Retinal pigment epithelial cell (primary cell): ENCODE data around the gene INSC.

ENCODE experiments used
- DNase-seq: peaks from one replicate; pipeline ENCODE4 v3.0.0-alpha.2; 2010; ENCODE audit warnings: low read depth
- H3K4me3 ChIP-seq: 2 replicates; pipeline ENCODE4 v1.5.1; 2011; ENCODE audit warnings: mild to moderate bottlenecking, low read length, control low read depth, moderate library complexity
- CTCF ChIP-seq: conservative IDR thresholded peaks from 2 replicates; pipeline ENCODE4 v1.5.1; 2011; ENCODE audit warnings: low read depth, low read length, control low read depth, inconsistent platforms

The INSC gene

GRCh38 chr11:15146271-15147003, 31.7 kb downstream of the INSC start:
- DNase-seq = no peak
- H3K4me3 ChIP-seq = no peak overlapping the region
- TF ChIP-seq CTCF = no peak

- DNase-seq = no peak
- no peak overlapping the region for H3K4me3 ChIP-seq
- TF ChIP-seq CTCF = no peak
Observed at GRCh38 chr11:15148169-15148568, 33.4 kb downstream of the INSC start.

GRCh38 chr11:15149050-15149449, 34.3 kb downstream of the INSC start:
- TF ChIP-seq CTCF = no peak

GRCh38 chr11:15150507-15150906, 35.8 kb downstream of the INSC start:
- TF ChIP-seq CTCF = no peak
- DNase-seq = no peak
- no peak overlapping the region for H3K4me3 ChIP-seq

More at GRCh38 chr11:15149050-15149449, 34.3 kb downstream of the INSC start:
- DNase-seq = no peak
- H3K4me3 ChIP-seq = no peak overlapping the region

- no peak overlapping the region for H3K4me3 ChIP-seq
- TF ChIP-seq CTCF = no peak
- no peak for DNase-seq
Observed at GRCh38 chr11:15153231-15153630, 38.5 kb downstream of the INSC start.

- no peak for DNase-seq
- H3K4me3 ChIP-seq = no peak overlapping the region
- no peak for TF ChIP-seq CTCF
Observed at GRCh38 chr11:15157181-15157580, 42.5 kb downstream of the INSC start.

GRCh38 chr11:15157606-15158137, 42.9 kb downstream of the INSC start:
- TF ChIP-seq CTCF = no peak
- no peak overlapping the region for H3K4me3 ChIP-seq
- DNase-seq = no peak
